HFFc6 (cell line): ENCODE results near the gene MLN. TPM values are rescaled to one million over a fixed set of nuclear protein-coding genes. Genes with fewer than 3 reads are reported as not detected.

Experiments used
- DNase-seq: peaks from one replicate; pipeline ENCODE4 v3.0.0-alpha.2; 2018
- H3K27ac Mint-ChIP-seq: 2 replicates; pipeline ENCODE4 v1.8.0; 2020; ENCODE audit warnings: mild to moderate bottlenecking, mixed read lengths
- H3K27me3 Mint-ChIP-seq: 2 replicates; pipeline ENCODE4 v1.8.0; 2021; ENCODE audit warnings: mild to moderate bottlenecking, moderate library complexity, mixed read lengths; ENCODE audit not compliant: insufficient read depth
- H3K36me3 Mint-ChIP-seq: 2 replicates; pipeline ENCODE4 v1.8.0; 2021; ENCODE audit warnings: low read depth, mixed read lengths
- H3K4me1 Mint-ChIP-seq: 2 replicates; pipeline ENCODE4 v1.8.0; 2020; ENCODE audit warnings: low read depth, mixed read lengths
- H3K4me3 Mint-ChIP-seq: 2 replicates; pipeline ENCODE4 v1.8.0; 2020; ENCODE audit warnings: mild to moderate bottlenecking, moderate library complexity, mixed read lengths
- H3K9me3 Mint-ChIP-seq: 2 replicates; pipeline ENCODE4 v1.8.0; 2020; ENCODE audit warnings: mild to moderate bottlenecking, mixed read lengths
- CTCF ChIP-seq: fragments of 200-600 bp; sonication (generic); IDR thresholded peaks from 2 replicates; pipeline ENCODE4 v1.5.0; 2021; ENCODE audit warnings: antibody characterized with exemption, mild to moderate bottlenecking
- total RNA-seq, 6 experiments: library from RNA; stranded (reverse); fragmentation: NEBNext Ultra II Directional; extraction: Animal tissue kit (Norgen Biotek cat#: 25700); gene quantifications; 2 replicates in 1 of 6; 3 replicates in 5 of 6; pipeline ENCODE4 v1.2.3, GENCODE V29; 2021

MLN gene
- total RNA-seq, 6 experiments from 2014 or later = not detected

GRCh38 chr6:33752646-33753015 is 51.2 kb downstream of the MLN start:
- Mint-ChIP-seq H3K36me3 (no peaks in the 10 kb centered on the region), H3K4me3 (no peak overlapping the region), H3K9me3 (no peaks in the 10 kb centered on the region), H3K27me3 (peaks cover 8% of the 10 kb centered on the region), H3K4me1 (peaks cover 13% of the 10 kb centered on the region), H3K27ac (no peak overlapping the region)
- no peak for TF ChIP-seq CTCF
- no peak for DNase-seq

GRCh38 chr6:33751771-33752645 is 51.8 kb downstream of the MLN start:
- H3K9me3 Mint-ChIP-seq = no peaks in the 10 kb centered on the region
- no peak overlapping the region for H3K27ac Mint-ChIP-seq
- H3K4me1 Mint-ChIP-seq = peaks cover 19% of the 10 kb centered on the region
- no peak for TF ChIP-seq CTCF
- DNase-seq = no peak
- no peak overlapping the region for H3K4me3 Mint-ChIP-seq
- H3K36me3 Mint-ChIP-seq = no peaks in the 10 kb centered on the region
- peaks cover 6% of the 10 kb centered on the region for H3K27me3 Mint-ChIP-seq

- no peak for TF ChIP-seq CTCF
- no peak overlapping the region for H3K27ac Mint-ChIP-seq
- peaks cover 35% of the 10 kb centered on the region for H3K4me1 Mint-ChIP-seq
- no peaks in the 10 kb centered on the region for H3K36me3 Mint-ChIP-seq
- DNase-seq = no peak
- H3K27me3 Mint-ChIP-seq = peaks cover 4% of the 10 kb centered on the region
- H3K4me3 Mint-ChIP-seq = no peak overlapping the region
- H3K9me3 Mint-ChIP-seq = no peaks in the 10 kb centered on the region
Measured at GRCh38 chr6:33750244-33750991, 53.4 kb downstream of the MLN start.

- Mint-ChIP-seq H3K4me3 (no peak overlapping the region), H3K4me1 (peaks cover 42% of the 10 kb centered on the region), H3K9me3 (no peaks in the 10 kb centered on the region), H3K36me3 (no peaks in the 10 kb centered on the region), H3K27ac (no peak overlapping the region), H3K27me3 (peaks cover 4% of the 10 kb centered on the region)
- no peak for TF ChIP-seq CTCF
- no peak for DNase-seq
Measured at GRCh38 chr6:33749401-33749800, 54.4 kb downstream of the MLN start.

GRCh38 chr6:33748841-33749240 is 55.0 kb downstream of the MLN start:
- Mint-ChIP-seq H3K4me3 (no peak overlapping the region), H3K36me3 (no peaks in the 10 kb centered on the region), H3K4me1 (peaks cover 42% of the 10 kb centered on the region), H3K27me3 (peaks cover 4% of the 10 kb centered on the region), H3K27ac (no peak overlapping the region), H3K9me3 (no peaks in the 10 kb centered on the region)
- DNase-seq = no peak
- TF ChIP-seq CTCF = no peak
